Right cardiac atrium (tissue), 5 donors: ENCODE results near the gene JUN. TPM values are rescaled to one million over a fixed set of nuclear protein-coding genes. Genes with fewer than 3 reads are reported as not detected.

Experiments
- ATAC-seq, 2 donors: fragments of 200-7000 bp; cut with Tn5 transposase; one replicate each; pipeline versions ENCODE4 v1.8.0 to v1.9.1; 2020; ENCODE audit warnings: moderate library complexity in 2 of 2, mild to moderate bottlenecking in 1 of 2
- DNase-seq, 3 donors: peaks; one replicate each; pipeline ENCODE4 v3.0.0-alpha.2; 2020
- H3K27ac ChIP-seq: one replicate; pipeline ENCODE4 v1.5.1; 2013; ENCODE audit warnings: mild to moderate bottlenecking, low read length, control low read depth, moderate library complexity
- H3K27me3 ChIP-seq: one replicate; pipeline ENCODE4 v1.6.1; 2013; ENCODE audit not compliant: control insufficient read depth, insufficient read depth
- H3K4me1 ChIP-seq: one replicate; pipeline ENCODE4 v1.6.1; 2013; ENCODE audit warnings: low read length; ENCODE audit not compliant: control insufficient read depth, insufficient read depth
- H3K4me3 ChIP-seq: one replicate; pipeline ENCODE4 v1.5.1; 2013; ENCODE audit warnings: low read length, control low read depth
- H3K9me3 ChIP-seq: one replicate; pipeline ENCODE4 v1.6.1; 2013; ENCODE audit warnings: low read length; ENCODE audit not compliant: control insufficient read depth
- WGBS: extraction: QIAGEN DNeasy Blood & Tissue Kit; methylation state at CpG from one replicate; pipeline ENCODE4 v1.1.7; 2013; 5-methylcytosine and 5-hydroxymethylcytosine counted together
- intact Hi-C, 4 donors: fragments of 100-400 bp; cut with DNase I; formaldehyde crosslinking; loops; one replicate each; pipeline versions ENCODE4 v1.11.0 to v1.14.0; 2022 to 2023
- polyA plus RNA-seq: library from polyadenylated mRNA; stranded (reverse); fragments of 200-250 nt; gene quantifications from one replicate; pipeline ENCODE4 v1.2.3, GENCODE V29; 2013
- total RNA-seq, 4 donors: library from RNA; stranded (reverse); fragmentation: NEBNext Ultra II Directional; extraction: Animal tissue kit (Norgen Biotek cat#: 25700); gene quantifications; one replicate each; pipeline ENCODE4 v1.2.1, GENCODE V29; 2021
- donor health status: healthy with polysubstance abuse.
- donor health status: DM: no; HTN: yes; CAD: no.
- donor health status: DM: no; HTN: no; CAD: no.
- donor health status: DM: no; HTN: yes; CAD: no; lungs with severe emphysema.
- donor health status: DM: yes; HTN: yes; CAD: no.

Gene JUN
- total and polyA plus RNA-seq, 5 donors, result 41.1 to 211 (median 51.8) TPM

- ATAC-seq, result no peak
- 53% methylated on average over 7 of the region's 7 CpGs for WGBS
- H3K27ac ChIP-seq, result peak overlapping the region; percentile 75
- intact Hi-C loops, result no loop called here
- DNase-seq, result peak in 2 of 3 donors; percentile 53 to 57
- H3K27me3 ChIP-seq, result no peaks in the 10 kb centered on the region
- H3K4me1 ChIP-seq, result peaks cover 6% of the 10 kb centered on the region
- H3K4me3 ChIP-seq, result no peak overlapping the region
- H3K9me3 ChIP-seq, result no peaks in the 10 kb centered on the region
Measured at GRCh38 chr1:58754683-58755467, 29.0 kb downstream of the JUN start.

- H3K27me3 ChIP-seq, result no peaks in the 10 kb centered on the region
- no peak for DNase-seq
- no peaks in the 10 kb centered on the region for H3K9me3 ChIP-seq
- peaks cover 6% of the 10 kb centered on the region for H3K4me1 ChIP-seq
- H3K4me3 ChIP-seq, result no peak overlapping the region
- ATAC-seq, result no peak
- H3K27ac ChIP-seq, result no peak overlapping the region
- 96% methylated on average over 3 of the region's 3 CpGs for WGBS
- intact Hi-C loops, result no loop called here
Measured at GRCh38 chr1:58754073-58754613, 29.7 kb downstream of the JUN start.

- intact Hi-C loops, result no loop called here
Measured at GRCh38 chr1:58753431-58753866, 30.4 kb downstream of the JUN start.

GRCh38 chr1:58749646-58750045 lies 34.2 kb downstream of the JUN start:
- DNase-seq, result no peak
- Histone ChIP-seq H3K27ac (no peak overlapping the region), H3K9me3 (no peaks in the 10 kb centered on the region), H3K4me1 (no peaks in the 10 kb centered on the region), H3K27me3 (no peaks in the 10 kb centered on the region), H3K4me3 (no peak overlapping the region)
- intact Hi-C loops, result loop anchor here in 3 of 4 donors (10.0 kb wide), 2 partner anchors 955 to 1005 kb away; no protein-coding TSS in a partner anchor
- 87% methylated on average over 1 of the region's 1 CpG for WGBS
- no peak for ATAC-seq

More at GRCh38 chr1:58753431-58753866, 30.4 kb downstream of the JUN start:
- no peaks in the 10 kb centered on the region for H3K9me3 ChIP-seq
- no peaks in the 10 kb centered on the region for H3K27me3 ChIP-seq
- 81% methylated on average over 4 of the region's 4 CpGs for WGBS
- H3K4me3 ChIP-seq, result no peak overlapping the region
- H3K27ac ChIP-seq, result no peak overlapping the region
- peaks cover 6% of the 10 kb centered on the region for H3K4me1 ChIP-seq
- no peak for ATAC-seq
- no peak for DNase-seq

- WGBS, result 67% methylated on average over 3 of the region's 3 CpGs
- intact Hi-C loops, result loop anchor here in 3 of 4 donors (10.0 kb wide), 2 partner anchors 956 to 1006 kb away; no protein-coding TSS in a partner anchor
- no peaks in the 10 kb centered on the region for H3K9me3 ChIP-seq
- H3K4me1 ChIP-seq, result no peaks in the 10 kb centered on the region
- H3K4me3 ChIP-seq, result no peak overlapping the region
- ATAC-seq, result no peak
- no peaks in the 10 kb centered on the region for H3K27me3 ChIP-seq
- H3K27ac ChIP-seq, result no peak overlapping the region
- no peak for DNase-seq
Measured at GRCh38 chr1:58748666-58749065, 35.2 kb downstream of the JUN start.

- Histone ChIP-seq H3K4me1 (no peaks in the 10 kb centered on the region), H3K27ac (no peak overlapping the region), H3K4me3 (no peak overlapping the region), H3K27me3 (no peaks in the 10 kb centered on the region), H3K9me3 (no peaks in the 10 kb centered on the region)
- 94% methylated on average over 2 of the region's 2 CpGs for WGBS
- ATAC-seq (peak in 1 of 2 donors; percentile 25), DNase-seq (no peak)
- intact Hi-C loops, result loop anchor here in 3 of 4 donors (10.0 kb wide), 2 partner anchors 958 to 1008 kb away; no protein-coding TSS in a partner anchor
Measured at GRCh38 chr1:58746757-58747156, 37.1 kb downstream of the JUN start.

GRCh38 chr1:58746182-58746581 lies 37.7 kb downstream of the JUN start:
- Histone ChIP-seq H3K27me3 (no peaks in the 10 kb centered on the region), H3K4me1 (no peaks in the 10 kb centered on the region), H3K27ac (no peak overlapping the region), H3K4me3 (no peak overlapping the region), H3K9me3 (no peaks in the 10 kb centered on the region)
- WGBS, result 83% methylated on average over 1 of the region's 1 CpG
- DNase-seq, result no peak
- intact Hi-C loops, result loop anchor here in 3 of 4 donors (10.0 kb wide), 2 partner anchors 959 to 1009 kb away; no protein-coding TSS in a partner anchor
- no peak for ATAC-seq

GRCh38 chr1:58745666-58746065 lies 38.2 kb downstream of the JUN start:
- DNase-seq, result no peak
- Histone ChIP-seq H3K27ac (no peak overlapping the region), H3K4me3 (no peak overlapping the region), H3K27me3 (no peaks in the 10 kb centered on the region), H3K9me3 (no peaks in the 10 kb centered on the region), H3K4me1 (no peaks in the 10 kb centered on the region)
- intact Hi-C loops, result loop anchor here in 3 of 4 donors (10.0 kb wide), 2 partner anchors 959 to 1009 kb away; no protein-coding TSS in a partner anchor
- WGBS, result 55% methylated on average over 5 of the region's 5 CpGs
- ATAC-seq, result no peak

GRCh38 chr1:58745117-58745516 lies 38.7 kb downstream of the JUN start:
- no peaks in the 10 kb centered on the region for H3K27me3 ChIP-seq
- DNase-seq, result no peak
- ATAC-seq, result no peak
- intact Hi-C loops, result loop anchor here in 3 of 4 donors (10.0 kb wide), 2 partner anchors 960 to 1010 kb away; no protein-coding TSS in a partner anchor
- WGBS, result 68% methylated on average over 1 of the region's 1 CpG
- no peak overlapping the region for H3K4me3 ChIP-seq
- H3K27ac ChIP-seq, result no peak overlapping the region
- no peaks in the 10 kb centered on the region for H3K4me1 ChIP-seq
- no peaks in the 10 kb centered on the region for H3K9me3 ChIP-seq

GRCh38 chr1:58741678-58742553 lies 41.9 kb downstream of the JUN start:
- ATAC-seq (no peak), DNase-seq (no peak)
- H3K27me3 ChIP-seq, result no peaks in the 10 kb centered on the region
- H3K4me1 ChIP-seq, result no peaks in the 10 kb centered on the region
- no peaks in the 10 kb centered on the region for H3K9me3 ChIP-seq
- intact Hi-C loops, result loop anchor here in 3 of 4 donors (5.0 to 10.0 kb wide), 3 partner anchors 955 to 1013 kb away; no protein-coding TSS in a partner anchor
- no peak overlapping the region for H3K4me3 ChIP-seq
- 93% methylated on average over 14 of the region's 14 CpGs for WGBS
- no peak overlapping the region for H3K27ac ChIP-seq
